Activated gamma-delta T cell (primary cell): ENCODE data around the gene SDK2.

Experiments used
- DNase-seq: peaks from one replicate; lab custom pipeline; 2025; lab: John Stamatoyannopoulos, UW

Gene SDK2

DNA sequence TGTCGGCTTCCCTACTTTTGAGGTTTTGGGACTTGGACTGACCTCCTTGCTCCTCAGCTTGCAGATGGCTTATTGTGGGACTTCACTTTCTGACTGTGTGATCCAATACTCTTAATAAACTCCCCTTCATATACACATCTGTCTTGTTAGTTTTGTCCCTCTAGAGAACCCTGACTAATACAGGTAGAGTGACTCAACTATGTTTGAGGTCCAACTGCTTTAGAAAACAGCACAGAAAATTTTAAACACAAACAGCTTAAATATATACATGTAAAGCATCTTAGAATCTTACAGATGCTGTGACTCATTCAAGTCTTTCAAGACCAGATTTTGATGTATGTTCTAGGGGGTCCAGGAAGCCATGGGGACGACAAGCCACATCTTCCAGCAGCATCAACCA lies 11.7 kb downstream of the SDK2 start:
- DNase-seq: no peak

DNA sequence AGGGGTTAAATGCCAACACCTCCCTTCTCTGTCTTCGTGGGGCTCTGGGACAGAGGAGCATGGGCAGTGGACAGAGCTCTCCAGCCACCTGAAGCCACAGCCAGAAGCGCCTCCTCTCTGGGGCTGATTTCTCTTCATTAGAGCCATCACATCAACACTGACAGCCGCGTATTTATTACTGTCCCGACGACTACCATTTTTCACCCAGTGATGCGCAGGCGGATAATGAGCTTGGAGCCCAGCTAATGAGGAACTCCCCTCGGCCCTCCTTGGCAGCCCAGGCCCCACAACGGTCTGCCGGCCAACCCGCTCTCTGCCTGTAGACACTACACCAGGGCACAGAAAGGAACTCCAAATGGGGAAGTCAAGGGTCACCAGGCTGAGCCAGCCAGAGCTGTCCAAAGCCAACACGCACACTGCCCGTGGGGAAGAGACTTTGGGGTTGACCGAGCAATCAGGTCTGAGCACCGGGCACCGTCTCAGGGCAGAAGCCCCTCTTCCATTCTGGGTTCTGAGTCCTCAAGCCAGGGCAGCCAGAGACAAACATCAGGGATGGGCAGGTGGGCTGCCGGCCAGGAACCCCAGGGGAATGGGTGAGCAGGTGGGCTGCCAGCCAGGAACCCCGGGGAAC lies 13.2 kb downstream of the SDK2 start:
- DNase-seq: no peak

DNA sequence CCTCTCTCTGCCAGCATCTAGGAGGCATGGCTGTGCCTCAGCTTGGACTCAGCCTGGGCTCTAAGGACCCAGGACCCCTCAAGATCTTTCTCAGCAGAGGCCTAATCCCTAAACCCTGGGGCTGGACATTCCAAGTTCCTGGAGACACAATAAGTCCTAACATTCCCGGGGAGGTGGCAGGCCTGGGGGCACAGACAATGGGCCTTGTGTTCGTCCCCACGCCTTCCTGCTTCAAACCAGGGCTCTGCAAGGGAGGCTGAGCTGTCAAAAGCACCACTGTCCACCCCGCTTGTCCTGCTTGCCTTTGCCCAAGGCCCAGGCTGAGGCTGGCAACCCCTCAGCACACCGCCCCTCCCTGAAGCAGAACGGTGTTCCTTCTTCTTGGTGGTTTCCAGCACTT lies 13.7 kb downstream of the SDK2 start:
- no peak for DNase-seq

DNA sequence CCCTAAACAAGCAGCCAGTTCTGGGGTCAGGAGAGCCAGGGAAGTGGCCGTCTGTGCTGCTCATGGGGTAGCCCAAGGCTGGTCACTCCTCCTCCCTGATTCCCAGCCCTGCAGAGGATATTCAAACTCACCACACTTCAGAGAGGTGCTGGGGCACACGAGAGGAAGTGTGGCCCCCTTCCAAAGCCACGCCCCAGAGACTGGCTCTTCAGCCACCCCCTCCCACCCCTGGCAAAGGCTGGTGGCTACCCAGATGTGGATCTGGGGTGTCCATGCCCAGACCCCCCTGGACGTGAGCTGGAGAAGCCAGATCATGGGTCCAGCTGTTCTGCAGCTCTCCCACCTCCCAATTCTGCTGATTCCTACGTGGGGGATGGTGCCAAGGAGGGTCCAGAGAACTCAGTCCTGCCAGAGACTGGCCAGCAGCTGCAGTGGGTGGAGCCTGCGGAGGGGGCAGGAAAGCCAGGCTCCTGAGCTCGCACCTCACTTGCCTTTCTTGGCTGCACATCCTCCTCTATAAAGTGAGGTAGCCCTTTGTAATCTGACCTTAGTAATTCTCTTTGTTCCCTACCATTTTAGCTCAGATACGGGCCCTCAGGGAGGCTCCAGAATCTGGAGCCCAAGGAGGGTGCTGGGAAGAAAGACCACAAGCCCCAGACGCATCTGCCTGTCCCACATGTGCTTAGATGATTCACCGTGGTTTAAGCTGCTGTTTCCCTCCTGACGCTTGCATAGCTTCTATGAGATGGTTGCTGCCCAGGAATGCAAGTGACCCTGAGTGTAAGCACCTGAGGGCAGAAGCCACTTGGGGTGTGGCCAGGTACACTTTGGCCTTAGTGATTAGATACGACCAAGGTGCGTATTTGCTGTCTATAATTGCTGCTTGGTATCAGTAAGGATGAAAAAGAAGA lies 15.3 kb downstream of the SDK2 start:
- DNase-seq: no peak

DNA sequence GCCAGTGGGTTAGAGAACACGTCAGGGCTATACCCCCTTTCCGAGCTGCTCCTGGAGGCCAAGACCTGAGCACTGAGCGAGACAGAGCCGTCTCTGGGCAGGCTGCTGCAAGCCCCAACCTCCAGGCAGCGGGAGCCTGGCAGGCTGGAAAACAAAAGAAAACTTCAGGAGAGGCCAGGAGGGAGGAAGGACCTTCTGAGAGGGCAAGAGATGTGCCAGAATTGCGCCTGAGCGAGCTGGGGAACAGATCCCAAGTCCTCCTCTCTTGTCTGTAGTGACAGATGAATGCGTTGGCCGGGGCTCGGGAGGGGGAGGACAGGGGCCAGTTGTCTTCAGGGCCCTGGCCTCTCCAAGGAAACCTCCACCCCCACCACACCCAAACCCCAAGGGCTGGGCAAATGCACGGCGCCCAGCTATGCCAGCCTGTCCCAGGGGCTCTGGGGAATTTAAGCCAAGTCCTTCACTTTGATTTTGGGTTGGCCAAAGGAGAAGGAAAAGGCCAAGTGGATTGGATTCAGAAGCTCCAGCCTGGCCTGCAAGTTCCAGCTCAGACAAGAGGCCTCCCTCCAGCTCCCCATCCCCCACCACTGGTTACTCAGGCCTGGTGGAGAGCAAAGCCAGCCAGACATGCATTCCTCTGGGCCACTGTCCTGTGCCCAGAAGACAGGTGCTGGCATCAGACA lies 18.1 kb downstream of the SDK2 start:
- DNase-seq: no peak

DNA sequence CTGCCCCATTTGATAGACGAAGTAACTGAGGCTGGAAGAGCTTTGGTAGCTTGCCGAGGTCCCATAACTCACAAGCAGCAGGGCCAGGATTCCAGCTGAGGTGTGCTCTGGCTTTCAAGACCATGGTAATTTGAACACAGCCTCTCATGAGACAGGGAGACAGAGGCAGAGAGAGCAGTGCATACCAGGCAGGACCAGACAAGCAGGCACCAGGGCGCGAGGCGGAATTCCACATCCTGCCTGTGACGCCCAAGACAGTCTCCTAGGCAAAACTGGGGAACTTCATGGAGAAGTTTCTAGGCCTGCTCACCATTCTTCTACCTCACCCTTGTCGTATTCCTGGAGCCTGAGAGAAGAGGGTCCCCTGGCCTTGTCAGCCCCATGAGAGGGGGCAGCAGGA lies 19.2 kb downstream of the SDK2 start:
- DNase-seq: no peak

DNA sequence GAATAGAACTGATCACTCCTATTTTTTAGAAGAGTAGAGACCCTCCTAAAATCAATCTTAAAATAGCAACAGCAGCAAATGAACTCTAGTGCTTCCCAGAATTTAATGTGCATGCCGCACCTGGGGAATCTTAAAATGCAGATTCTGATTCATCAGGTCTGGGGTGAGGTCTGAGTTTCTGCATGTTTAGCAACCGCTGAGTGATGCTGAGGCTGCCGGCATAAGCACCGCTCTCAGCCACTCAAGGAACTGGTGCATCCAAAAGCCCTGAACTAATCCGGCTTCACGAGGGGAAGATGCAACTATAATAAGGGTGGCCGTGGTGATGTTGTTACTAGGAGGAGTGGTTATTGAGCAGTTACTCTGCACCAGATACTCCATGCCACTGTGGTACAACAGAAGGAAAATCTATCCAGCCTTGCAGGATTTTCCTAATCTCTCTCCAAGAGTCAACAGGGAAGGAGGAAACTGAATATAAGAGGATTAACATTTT lies 19.7 kb downstream of the SDK2 start:
- DNase-seq: no peak

DNA sequence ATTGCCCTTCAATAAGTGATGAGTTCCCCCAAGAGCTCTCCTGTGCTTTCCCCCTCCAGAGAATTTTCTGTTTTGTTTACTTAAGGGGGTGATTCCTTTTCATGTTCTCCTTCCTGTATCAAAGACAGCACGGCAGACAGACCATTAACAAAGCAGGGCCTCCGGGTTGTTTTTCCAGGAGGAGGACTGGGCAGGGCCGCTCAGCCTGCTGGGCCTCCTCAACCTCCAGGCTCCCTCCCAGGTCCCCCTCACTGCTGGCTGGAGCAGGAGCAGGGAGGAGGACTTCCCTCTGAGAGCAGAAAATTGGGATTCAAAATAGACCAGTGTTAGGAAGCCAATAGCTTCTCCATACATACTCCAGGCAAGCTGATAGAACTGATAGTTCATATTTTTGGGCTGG lies 20.4 kb downstream of the SDK2 start:
- no peak for DNase-seq

DNA sequence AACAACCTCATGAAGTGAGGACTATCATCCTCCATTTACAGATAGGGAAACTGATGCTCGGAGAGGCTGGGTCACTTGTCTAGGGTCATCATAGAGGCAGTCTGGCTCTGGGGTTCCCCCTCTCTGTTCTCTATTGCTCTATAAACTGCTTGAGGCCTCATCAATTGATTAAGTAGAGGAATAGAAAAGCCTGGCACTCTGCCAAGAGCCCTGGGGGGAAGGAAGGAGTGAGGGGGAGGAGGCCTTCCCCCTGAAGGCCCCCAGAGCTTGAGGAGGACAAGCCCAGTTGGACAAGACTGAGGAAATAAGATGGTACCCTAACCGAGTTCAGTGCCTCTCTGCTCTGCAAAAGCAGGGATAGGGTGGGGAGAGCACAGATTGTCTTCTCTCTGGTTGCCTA lies 21.0 kb downstream of the SDK2 start:
- DNase-seq: no peak

DNA sequence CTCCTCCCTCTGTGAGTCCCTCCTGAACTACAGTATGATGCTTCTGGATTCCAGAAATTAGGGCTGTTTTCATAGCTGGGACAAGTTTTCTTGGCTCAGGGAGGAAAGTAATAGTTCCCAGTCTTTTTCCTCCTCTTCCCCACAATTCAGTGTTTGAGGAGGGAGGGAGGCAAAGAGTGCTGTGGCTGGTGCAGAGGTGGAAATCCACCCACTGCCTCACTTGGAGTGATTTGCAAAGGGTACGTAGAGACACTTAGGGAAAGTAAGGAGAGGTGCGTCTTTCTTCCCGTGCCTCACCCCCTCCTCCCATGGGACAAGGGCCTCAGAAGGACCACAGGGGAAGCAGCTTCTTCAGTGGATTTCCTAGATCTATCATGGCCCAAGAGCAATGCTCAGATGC lies 21.9 kb downstream of the SDK2 start:
- no peak for DNase-seq

DNA sequence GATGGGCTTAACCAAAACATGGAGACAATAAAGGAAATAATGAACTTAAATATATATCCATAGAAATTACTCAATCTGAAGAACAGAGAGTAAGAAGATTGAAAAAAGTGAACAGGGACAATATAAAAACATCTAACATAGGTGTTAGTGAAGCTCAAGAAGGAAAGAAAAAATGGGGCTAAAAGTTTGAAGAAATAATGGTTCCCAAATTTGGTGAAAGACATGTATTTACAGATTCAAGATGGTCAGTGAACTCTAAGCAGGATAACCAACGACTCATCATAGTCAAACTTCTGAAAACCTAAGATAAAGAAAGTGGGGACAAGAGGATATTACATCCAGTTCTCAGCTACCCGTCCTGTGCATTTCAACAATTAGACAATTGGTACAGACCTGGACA lies 22.6 kb downstream of the SDK2 start:
- DNase-seq: no peak

DNA sequence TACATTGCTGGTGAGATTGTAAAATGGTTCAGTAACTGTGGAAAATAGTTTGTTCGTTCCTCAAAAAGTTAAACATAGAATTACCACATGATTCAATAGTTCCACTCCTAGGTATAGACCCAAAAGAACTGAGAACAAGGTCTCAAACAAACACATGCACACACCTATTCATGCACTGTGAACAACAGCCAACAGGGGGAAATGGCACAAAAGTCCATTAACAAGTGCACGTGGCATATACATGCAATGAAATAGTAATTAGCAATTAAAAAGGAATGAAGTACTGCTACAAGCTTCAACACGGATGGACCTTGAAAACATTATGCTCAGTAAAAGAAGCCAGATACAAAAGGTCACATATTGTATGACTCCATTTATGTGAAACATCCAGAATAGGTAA lies 23.8 kb downstream of the SDK2 start:
- DNase-seq: no peak

DNA sequence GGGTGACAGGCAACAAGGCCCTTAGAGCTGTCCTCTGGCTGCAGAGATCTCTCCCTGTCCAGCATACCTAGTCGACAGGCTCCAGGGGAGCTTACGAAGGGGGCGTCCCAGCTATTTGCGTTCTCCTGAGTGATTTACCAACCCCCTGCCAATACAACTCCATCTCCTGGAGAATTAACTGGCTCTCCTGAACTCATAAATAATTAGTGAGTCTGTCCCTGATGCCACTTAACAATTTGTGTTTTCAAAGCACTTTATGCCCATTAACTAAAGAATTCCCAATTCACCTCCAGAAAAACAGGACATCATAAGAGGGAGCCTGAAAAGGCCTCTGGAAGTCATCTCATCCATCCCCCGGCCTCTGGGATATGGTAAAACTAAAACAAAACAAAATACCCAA lies 26.7 kb downstream of the SDK2 start:
- no peak for DNase-seq

DNA sequence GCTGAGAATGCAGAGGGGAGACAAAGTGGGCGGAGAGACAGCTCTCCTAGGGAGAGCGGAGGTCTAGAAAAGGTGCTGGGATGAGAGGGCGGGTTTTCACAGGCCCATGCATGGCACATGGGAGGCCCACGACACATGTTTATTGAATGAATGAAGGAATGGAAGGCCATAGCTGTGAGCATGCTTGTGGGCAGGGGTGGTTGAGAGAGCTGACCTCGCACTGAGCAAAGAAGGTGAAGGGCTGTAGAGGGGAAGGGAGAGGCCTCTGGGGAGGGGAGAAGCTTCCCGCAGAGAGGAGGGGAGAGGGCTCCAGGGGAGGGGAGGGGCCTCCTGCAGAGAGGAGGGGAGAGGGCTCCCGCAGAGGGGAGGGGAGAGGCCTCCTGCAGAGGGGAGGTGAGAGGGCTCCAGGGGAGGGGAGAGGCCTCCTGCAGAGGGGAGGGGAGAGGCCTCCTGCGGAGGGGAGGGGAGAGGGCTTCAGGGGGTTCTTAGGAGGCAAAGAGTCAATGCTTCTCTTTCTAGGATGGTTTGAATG lies 27.3 kb downstream of the SDK2 start:
- DNase-seq: no peak

DNA sequence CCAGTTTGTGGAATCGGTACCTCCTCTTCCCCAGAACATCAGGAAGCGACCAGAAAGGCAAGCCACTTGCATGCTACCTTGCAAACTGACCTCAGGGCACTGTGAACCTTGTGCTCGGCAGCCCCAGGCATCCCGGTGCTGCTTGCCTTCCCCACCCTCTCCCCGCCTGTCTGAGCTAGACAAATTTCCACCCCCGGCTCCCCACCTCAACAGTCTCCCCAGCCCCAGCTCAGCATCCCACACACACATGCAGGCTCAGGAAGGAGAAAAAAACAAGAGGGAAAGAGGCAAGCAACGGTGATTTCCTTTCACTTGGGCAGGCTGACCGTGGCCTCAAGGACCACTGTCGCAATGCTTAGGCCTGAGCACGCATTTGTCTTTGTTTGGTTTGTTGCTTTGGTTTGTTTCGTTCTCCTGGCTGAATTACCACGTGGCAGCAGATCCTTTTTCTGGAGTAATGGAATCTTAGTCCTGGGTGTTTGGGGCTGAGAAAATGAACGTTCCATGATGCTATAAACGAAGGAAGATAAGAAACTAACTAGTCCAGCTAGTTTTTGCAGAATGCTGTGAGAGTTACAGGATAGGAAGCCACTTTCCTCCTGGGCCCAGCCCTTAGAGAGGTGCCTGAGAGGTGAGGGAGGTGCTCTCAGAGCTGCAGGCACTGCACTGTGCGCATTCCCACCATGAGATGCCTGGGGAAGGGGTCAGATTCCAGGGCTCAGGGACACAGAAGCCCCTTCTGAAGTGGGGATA lies 27.9 kb downstream of the SDK2 start:
- DNase-seq: no peak

DNA sequence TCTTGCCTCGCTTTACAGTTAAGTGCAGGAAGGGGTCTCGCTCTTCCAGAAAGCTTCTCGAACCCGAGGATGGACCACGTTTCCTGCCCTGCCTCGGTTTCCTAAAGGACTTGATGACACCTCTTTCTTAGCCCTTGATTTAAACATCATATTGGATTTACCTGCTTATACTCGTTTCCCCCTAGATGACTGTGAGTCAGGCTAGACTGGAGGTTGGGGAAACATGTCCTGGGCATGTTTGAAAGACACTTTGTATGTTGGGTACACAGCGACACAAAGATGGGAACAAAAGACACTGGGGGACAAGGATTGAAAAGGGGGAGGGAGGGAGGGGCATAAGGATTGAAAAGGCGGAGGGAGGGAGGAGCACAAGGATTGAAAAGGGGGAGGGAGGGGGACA lies 30.0 kb downstream of the SDK2 start:
- DNase-seq: no peak

DNA sequence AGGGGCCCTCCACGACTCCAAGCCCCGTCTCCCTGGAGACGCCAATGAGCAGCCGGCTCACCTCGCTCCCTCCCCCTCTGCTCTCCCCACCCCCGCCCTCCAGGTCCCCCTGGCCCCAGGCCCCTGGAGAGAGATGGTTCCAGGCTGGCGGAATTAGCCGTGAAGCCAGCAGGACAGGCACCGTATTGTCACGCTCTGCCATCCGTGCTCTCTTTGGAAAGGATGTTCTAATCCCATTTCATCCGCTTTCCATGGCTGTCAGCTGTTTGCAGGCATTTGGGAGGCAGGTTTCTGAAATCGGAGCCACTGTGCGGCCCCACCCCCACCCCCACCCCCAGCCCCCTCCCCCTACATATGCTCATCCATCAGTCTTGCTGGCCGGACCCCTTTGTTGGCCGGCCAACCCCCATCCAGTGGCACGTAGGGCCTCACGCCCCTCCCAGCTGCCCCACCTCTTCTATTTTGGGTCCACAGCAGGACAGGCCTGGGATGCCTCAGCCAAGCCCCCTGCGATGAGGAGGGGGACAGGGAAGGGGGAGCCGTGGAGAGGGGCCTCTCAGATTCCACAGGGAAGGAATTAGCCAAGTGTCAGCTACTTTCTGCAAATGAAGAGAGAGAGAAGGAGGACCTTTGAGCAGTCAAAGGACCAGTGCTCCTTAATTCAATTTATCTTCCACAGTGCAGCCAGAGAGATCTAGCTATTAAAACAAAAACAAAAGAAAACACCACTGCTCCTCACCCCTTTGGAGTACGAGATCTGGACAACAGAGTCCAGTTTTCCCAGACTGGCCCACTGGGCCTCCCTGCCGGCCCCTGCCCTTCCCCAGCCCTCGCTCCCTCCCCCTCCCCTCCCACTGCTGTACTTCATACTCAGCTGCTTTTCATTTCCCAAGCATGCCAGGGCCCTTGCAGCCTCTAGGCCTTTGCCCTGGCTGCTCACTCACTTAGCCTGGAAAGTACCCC lies 30.7 kb downstream of the SDK2 start:
- DNase-seq: no peak

DNA sequence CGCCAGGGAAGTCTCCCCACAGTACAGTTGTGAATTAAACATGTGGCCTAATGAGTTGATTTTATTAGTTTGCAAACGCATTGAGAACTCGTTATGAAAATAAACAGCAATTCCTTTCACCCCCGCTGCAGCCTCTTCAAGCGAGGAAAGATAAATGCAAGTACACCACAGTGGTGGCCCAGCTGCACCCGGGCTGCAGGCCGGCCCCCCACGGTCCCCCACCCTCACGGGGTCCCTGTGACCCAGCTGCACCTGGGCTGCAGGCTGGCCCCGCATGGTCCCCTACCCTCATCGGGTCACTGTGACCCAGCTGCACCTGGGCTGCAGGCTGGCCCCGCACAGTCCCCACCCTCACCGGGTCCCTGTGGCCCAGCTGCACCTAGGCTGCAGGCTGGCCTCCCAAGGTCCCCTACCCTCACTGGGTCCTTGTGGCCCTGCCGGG lies 32.2 kb downstream of the SDK2 start:
- DNase-seq: no peak

DNA sequence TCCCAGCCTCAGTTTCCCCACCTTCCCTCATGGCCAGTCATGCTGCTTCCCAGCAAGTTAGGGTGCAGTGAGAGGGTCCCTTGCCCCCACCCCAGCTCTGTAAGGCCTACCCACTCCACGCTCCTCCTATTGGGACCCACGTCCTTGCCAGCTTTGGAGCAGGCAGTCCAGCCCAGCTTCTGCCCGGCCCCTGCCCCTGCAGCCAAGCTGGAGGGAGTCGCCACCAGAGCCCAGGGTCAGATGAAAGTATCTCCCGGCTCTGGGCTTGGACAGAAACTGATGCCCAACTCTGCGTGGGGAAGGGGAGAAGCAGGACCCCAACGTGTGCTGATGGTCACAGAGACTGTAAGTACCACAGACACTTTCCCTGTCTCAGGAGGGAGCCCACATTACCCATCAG lies 32.6 kb downstream of the SDK2 start:
- DNase-seq: no peak

DNA sequence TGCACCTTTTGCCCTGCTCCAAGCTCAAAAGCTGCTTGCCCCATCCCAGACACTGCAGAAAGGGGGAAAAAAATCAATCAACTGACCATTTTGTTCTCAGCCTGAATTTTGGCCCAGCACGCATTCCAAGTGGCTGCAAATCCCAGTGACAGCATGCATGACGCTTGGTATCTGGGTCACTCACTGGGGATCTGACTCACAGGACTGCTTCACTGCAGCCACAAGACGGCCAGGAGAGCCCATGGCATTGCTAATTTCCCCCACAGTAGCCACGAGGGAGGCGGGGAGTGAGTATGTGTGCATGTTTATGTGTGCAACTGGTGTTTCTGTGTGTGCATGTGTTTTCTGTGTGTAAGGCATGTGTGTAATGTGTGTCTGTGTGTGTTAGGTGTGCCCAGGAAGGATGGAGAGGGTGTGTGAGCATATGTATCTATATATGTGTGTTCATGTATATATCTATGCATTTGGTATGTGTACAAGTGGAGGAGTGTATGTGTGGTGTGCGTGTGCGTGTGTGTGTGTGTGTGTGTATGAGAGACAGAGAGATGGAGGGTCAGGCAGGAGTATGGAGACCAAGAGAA lies 33.8 kb downstream of the SDK2 start:
- no peak for DNase-seq
